Measurements from ENCODE around the gene TXNRD2. TPM values are rescaled to one million over a fixed set of nuclear protein-coding genes. Genes with fewer than 3 reads are reported as not detected.

The TXNRD2 gene
- total RNA-seq, 1 donor from 2014 or later: 5.8 TPM

GRCh38 chr22:19921544-19922081 lies 20.0 kb downstream of the TXNRD2 start:
- no peak for DNase-seq (ENCODE audit: low read depth)
- TF ChIP-seq CTCF (conservative IDR thresholded peaks at IDR 0.05; ENCODE audit: low read depth, low read length): no peak
- H3K4me3 ChIP-seq (ENCODE audit: low read depth, low read length): no peak overlapping the region

GRCh38 chr22:19919701-19920363 lies 21.8 kb downstream of the TXNRD2 start:
- TF ChIP-seq CTCF (conservative IDR thresholded peaks at IDR 0.05; ENCODE audit: low read depth, low read length): no peak
- no peak for DNase-seq (ENCODE audit: low read depth)

GRCh38 chr22:19918332-19919106 lies 23.1 kb downstream of the TXNRD2 start:
- H3K4me3 ChIP-seq (ENCODE audit: low read depth, low read length): no peak overlapping the region
- TF ChIP-seq CTCF (conservative IDR thresholded peaks at IDR 0.05; ENCODE audit: low read depth, low read length): no peak
- no peak for DNase-seq (ENCODE audit: low read depth)

More at GRCh38 chr22:19919701-19920363, 21.8 kb downstream of the TXNRD2 start:
- no peak overlapping the region for H3K4me3 ChIP-seq (ENCODE audit: low read depth, low read length)

GRCh38 chr22:19917389-19918138 lies 24.1 kb downstream of the TXNRD2 start:
- DNase-seq (ENCODE audit: low read depth): no peak
- TF ChIP-seq CTCF (conservative IDR thresholded peaks at IDR 0.05; ENCODE audit: low read depth, low read length): no peak

GRCh38 chr22:19916941-19917340 lies 24.7 kb downstream of the TXNRD2 start:
- no peak overlapping the region for H3K4me3 ChIP-seq (ENCODE audit: low read depth, low read length)
- TF ChIP-seq CTCF (conservative IDR thresholded peaks at IDR 0.05; ENCODE audit: low read depth, low read length): no peak
- DNase-seq (ENCODE audit: low read depth): no peak

More at GRCh38 chr22:19917389-19918138, 24.1 kb downstream of the TXNRD2 start:
- H3K4me3 ChIP-seq (ENCODE audit: low read depth, low read length): no peak overlapping the region

- no peak for DNase-seq (ENCODE audit: low read depth)
- no peak for TF ChIP-seq CTCF (conservative IDR thresholded peaks at IDR 0.05; ENCODE audit: low read depth, low read length)
- H3K4me3 ChIP-seq (ENCODE audit: low read depth, low read length): no peak overlapping the region
Measured at GRCh38 chr22:19916006-19916405, 25.6 kb downstream of the TXNRD2 start.
